Measurements from ENCODE around the gene EYS. TPM values are rescaled to one million over a fixed set of nuclear protein-coding genes. Genes with fewer than 3 reads are reported as not detected.

The EYS gene
- total RNA-seq, 2 donors from 2014 or later = not detected

DNA sequence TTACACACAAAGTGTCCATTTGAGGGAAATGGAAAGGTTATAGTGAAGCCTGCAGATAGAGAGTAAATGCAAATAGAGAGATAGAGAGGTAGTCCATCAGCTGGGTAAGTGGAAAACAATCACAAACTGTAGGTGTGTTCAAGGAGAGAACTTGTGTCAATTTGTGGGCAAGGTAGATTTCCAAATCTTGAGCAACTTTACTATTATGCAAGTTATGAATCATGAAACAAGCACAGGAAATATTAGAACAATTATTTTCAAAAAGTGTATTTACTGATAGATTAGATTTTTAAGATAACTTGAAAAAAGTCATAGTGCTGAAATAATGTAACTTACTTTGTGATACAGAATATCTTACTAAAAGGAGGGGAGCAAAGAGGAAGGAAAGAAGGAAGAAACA is 792.9 kb downstream of the EYS start:
- no peak overlapping the region for H3K4me3 Mint-ChIP-seq
- ATAC-seq (no peak), DNase-seq (no peak)
- no peaks in the 10 kb centered on the region for H3K4me1 Mint-ChIP-seq
- no peak overlapping the region for H3K27ac Mint-ChIP-seq
- no peaks in the 10 kb centered on the region for H3K27me3 Mint-ChIP-seq
- H3K36me3 Mint-ChIP-seq (ENCODE audit: low read depth) = no peaks in the 10 kb centered on the region
- H3K9me3 ChIP-seq (ENCODE audit: control insufficient read depth, low read length, poor library complexity, severe bottlenecking) = no peaks in the 10 kb centered on the region

DNA sequence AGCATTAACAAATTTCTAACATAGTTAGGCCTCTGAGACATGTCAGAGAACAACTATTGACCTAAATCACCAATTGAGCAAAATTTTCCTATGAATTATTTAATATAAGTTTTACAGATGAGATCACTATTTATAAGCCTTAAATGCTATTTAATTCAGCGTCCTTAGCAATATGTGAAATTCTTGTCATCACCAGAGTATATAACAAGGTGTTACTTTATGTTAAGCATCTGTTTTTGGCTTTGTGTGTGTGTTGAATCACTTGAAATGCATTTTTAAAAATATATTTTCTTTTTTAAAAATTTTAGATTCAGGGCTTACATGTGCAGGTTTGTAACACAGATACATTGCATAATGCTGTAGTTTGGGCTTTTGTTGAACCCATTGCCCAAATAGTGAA is 794.1 kb downstream of the EYS start:
- Mint-ChIP-seq H3K27me3 (no peaks in the 10 kb centered on the region), H3K4me3 (no peak overlapping the region), H3K4me1 (no peaks in the 10 kb centered on the region), H3K36me3 (ENCODE audit: low read depth) (no peaks in the 10 kb centered on the region), H3K27ac (no peak overlapping the region)
- H3K9me3 ChIP-seq (ENCODE audit: control insufficient read depth, low read length, poor library complexity, severe bottlenecking) = no peaks in the 10 kb centered on the region
- no peak for DNase-seq
- ATAC-seq = no peak

GRCh38 chr6:64908104-64908503 is 798.9 kb downstream of the EYS start:
- Mint-ChIP-seq H3K4me1 (no peaks in the 10 kb centered on the region), H3K36me3 (ENCODE audit: low read depth) (no peaks in the 10 kb centered on the region), H3K27me3 (no peaks in the 10 kb centered on the region), H3K27ac (no peak overlapping the region), H3K4me3 (no peak overlapping the region)
- ATAC-seq = no peak
- no peak for DNase-seq
- no peaks in the 10 kb centered on the region for H3K9me3 ChIP-seq (ENCODE audit: control insufficient read depth, low read length, poor library complexity, severe bottlenecking)

- no peaks in the 10 kb centered on the region for H3K36me3 Mint-ChIP-seq (ENCODE audit: low read depth)
- H3K4me1 Mint-ChIP-seq = no peaks in the 10 kb centered on the region
- no peaks in the 10 kb centered on the region for H3K9me3 ChIP-seq (ENCODE audit: control insufficient read depth, low read length, poor library complexity, severe bottlenecking)
- H3K4me3 Mint-ChIP-seq = no peak overlapping the region
- no peak for ATAC-seq
- H3K27me3 Mint-ChIP-seq = no peaks in the 10 kb centered on the region
- H3K27ac Mint-ChIP-seq = no peak overlapping the region
- no peak for DNase-seq
These were observed 802.4 kb downstream of the EYS start for GRCh38 chr6:64904616-64905015.

GRCh38 chr6:64902596-64902995 is 804.4 kb downstream of the EYS start:
- H3K4me3 Mint-ChIP-seq = no peak overlapping the region
- ATAC-seq (no peak), DNase-seq (no peak)
- no peaks in the 10 kb centered on the region for H3K4me1 Mint-ChIP-seq
- no peaks in the 10 kb centered on the region for H3K27me3 Mint-ChIP-seq
- no peaks in the 10 kb centered on the region for H3K36me3 Mint-ChIP-seq (ENCODE audit: low read depth)
- no peak overlapping the region for H3K27ac Mint-ChIP-seq
- no peaks in the 10 kb centered on the region for H3K9me3 ChIP-seq (ENCODE audit: control insufficient read depth, low read length, poor library complexity, severe bottlenecking)

DNA sequence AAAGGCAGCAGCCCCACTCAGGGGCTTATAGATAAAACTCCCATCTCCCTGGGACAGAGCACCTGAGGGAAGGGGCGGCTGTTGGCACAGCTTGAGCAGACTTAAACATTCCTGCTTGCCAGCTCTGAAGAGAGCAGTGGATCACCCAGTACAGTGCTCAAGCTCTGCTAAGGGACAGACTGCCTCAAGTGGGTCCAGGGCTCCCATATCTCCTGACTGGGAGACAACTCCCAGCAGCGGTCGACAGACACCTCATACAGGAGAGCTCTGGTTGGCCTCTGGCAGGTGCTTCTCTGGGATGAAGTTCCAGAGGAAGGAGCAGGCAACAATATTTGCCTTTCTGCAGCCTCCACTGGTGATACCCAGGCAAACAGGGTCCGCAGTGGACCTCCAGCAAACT is 810.1 kb downstream of the EYS start:
- H3K4me1 Mint-ChIP-seq = no peaks in the 10 kb centered on the region
- H3K36me3 Mint-ChIP-seq (ENCODE audit: low read depth) = no peaks in the 10 kb centered on the region
- H3K27ac Mint-ChIP-seq = no peak overlapping the region
- ATAC-seq = no peak
- no peak overlapping the region for H3K4me3 Mint-ChIP-seq
- no peaks in the 10 kb centered on the region for H3K27me3 Mint-ChIP-seq
- no peak for DNase-seq
- no peaks in the 10 kb centered on the region for H3K9me3 ChIP-seq (ENCODE audit: control insufficient read depth, low read length, poor library complexity, severe bottlenecking)

DNA sequence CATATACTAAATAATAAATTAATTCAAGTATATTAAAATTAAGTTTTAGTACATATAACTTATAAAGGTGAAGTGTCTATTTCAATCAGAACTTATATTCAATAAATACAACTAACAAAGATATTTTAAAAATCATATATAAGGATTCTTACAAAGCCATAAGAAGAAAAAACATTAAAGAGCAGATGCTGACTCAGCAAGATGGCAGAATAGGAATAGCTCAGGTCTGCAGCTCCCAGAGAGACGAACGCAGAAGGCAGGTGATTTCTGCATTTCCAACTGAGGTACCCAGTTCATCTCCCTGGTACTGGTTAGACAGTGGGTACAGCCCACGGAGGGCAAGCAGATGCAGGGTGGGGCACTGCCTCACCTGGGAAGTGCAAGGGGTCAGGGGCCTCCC is 811.1 kb downstream of the EYS start:
- H3K36me3 Mint-ChIP-seq (ENCODE audit: low read depth) = no peaks in the 10 kb centered on the region
- DNase-seq (no peak), ATAC-seq (no peak)
- H3K27ac Mint-ChIP-seq = no peak overlapping the region
- no peak overlapping the region for H3K4me3 Mint-ChIP-seq
- H3K4me1 Mint-ChIP-seq = no peaks in the 10 kb centered on the region
- no peaks in the 10 kb centered on the region for H3K27me3 Mint-ChIP-seq
- no peaks in the 10 kb centered on the region for H3K9me3 ChIP-seq (ENCODE audit: control insufficient read depth, low read length, poor library complexity, severe bottlenecking)

DNA sequence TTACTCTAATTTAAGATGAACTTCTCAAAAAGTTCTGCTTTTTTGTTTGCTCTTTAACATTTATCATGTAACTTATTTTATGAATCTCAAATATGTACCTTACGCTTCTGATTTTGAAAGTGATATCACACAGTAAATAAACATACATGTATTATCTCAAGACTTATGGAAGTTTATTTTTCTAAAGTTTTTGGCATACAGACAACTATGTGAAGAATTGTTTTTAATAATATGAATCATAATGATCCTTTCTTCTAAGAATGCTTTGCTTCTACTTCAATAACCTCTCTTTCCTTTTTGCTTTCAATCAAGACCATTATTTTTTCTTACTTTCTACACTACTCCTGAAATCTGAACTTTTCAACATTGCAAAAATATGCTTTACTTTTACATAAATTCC is 816.4 kb downstream of the EYS start:
- no peaks in the 10 kb centered on the region for H3K4me1 Mint-ChIP-seq
- no peak for DNase-seq
- no peaks in the 10 kb centered on the region for H3K36me3 Mint-ChIP-seq (ENCODE audit: low read depth)
- no peak overlapping the region for H3K4me3 Mint-ChIP-seq
- no peak for ATAC-seq
- H3K9me3 ChIP-seq (ENCODE audit: control insufficient read depth, low read length, poor library complexity, severe bottlenecking) = no peaks in the 10 kb centered on the region
- H3K27ac Mint-ChIP-seq = no peak overlapping the region
- H3K27me3 Mint-ChIP-seq = no peaks in the 10 kb centered on the region

- ATAC-seq (no peak), DNase-seq (no peak)
- no peaks in the 10 kb centered on the region for H3K36me3 Mint-ChIP-seq (ENCODE audit: low read depth)
- no peaks in the 10 kb centered on the region for H3K27me3 Mint-ChIP-seq
- no peaks in the 10 kb centered on the region for H3K9me3 ChIP-seq (ENCODE audit: control insufficient read depth, low read length, poor library complexity, severe bottlenecking)
- no peak overlapping the region for H3K27ac Mint-ChIP-seq
- no peak overlapping the region for H3K4me3 Mint-ChIP-seq
- H3K4me1 Mint-ChIP-seq = no peaks in the 10 kb centered on the region
These were observed 817.9 kb downstream of the EYS start for GRCh38 chr6:64889144-64889543.

- no peak overlapping the region for H3K4me3 Mint-ChIP-seq
- H3K36me3 Mint-ChIP-seq (ENCODE audit: low read depth) = no peaks in the 10 kb centered on the region
- DNase-seq (no peak), ATAC-seq (no peak)
- no peaks in the 10 kb centered on the region for H3K9me3 ChIP-seq (ENCODE audit: control insufficient read depth, low read length, poor library complexity, severe bottlenecking)
- H3K27ac Mint-ChIP-seq = no peak overlapping the region
- H3K4me1 Mint-ChIP-seq = no peaks in the 10 kb centered on the region
- H3K27me3 Mint-ChIP-seq = no peaks in the 10 kb centered on the region
These were observed 832.2 kb downstream of the EYS start for GRCh38 chr6:64874776-64875175.

- no peak for ATAC-seq
- no peak overlapping the region for H3K4me3 Mint-ChIP-seq
- no peak for DNase-seq
These were observed 834.4 kb downstream of the EYS start for GRCh38 chr6:64872633-64873032.

DNA sequence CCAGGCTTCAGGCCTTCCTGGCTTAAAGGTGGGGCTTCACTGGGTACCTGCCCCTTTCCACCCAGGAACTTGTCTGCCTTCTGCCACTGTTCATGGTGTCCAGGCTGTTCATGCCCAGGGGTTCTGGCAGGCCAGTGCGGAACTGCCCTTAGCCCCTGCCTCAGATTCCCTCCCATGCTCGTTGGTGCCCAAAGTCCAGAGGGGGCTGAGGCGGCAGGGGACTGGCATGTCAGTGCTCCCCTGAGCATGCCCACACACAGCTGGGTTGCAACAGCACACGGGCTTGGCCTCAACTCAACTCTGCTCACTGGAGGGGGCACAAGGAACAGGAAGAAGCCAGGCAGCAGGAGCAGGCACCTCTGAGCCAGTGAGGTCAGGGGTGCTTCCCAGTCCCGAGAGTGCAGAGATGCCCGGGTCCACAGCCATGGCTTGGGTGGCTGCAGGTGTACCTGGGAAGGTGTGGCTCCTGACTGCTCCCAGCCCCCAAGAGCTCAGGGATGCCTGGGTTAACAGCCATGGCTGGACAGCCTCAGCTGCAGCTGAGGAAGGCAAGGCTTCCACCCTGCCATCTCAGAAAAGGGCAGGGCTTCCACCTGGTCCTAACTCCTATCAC is 845.9 kb downstream of the EYS start:
- ATAC-seq (no peak), DNase-seq (no peak)
- no peak overlapping the region for H3K4me3 Mint-ChIP-seq
- H3K27me3 Mint-ChIP-seq = no peaks in the 10 kb centered on the region
- no peaks in the 10 kb centered on the region for H3K36me3 Mint-ChIP-seq (ENCODE audit: low read depth)
- no peaks in the 10 kb centered on the region for H3K9me3 ChIP-seq (ENCODE audit: control insufficient read depth, low read length, poor library complexity, severe bottlenecking)
- H3K4me1 Mint-ChIP-seq = no peaks in the 10 kb centered on the region
- no peak overlapping the region for H3K27ac Mint-ChIP-seq

More at GRCh38 chr6:64872633-64873032, 834.4 kb downstream of the EYS start:
- no peaks in the 10 kb centered on the region for H3K4me1 Mint-ChIP-seq
- no peaks in the 10 kb centered on the region for H3K27me3 Mint-ChIP-seq
- H3K27ac Mint-ChIP-seq = no peak overlapping the region
- H3K36me3 Mint-ChIP-seq (ENCODE audit: low read depth) = no peaks in the 10 kb centered on the region
- H3K9me3 ChIP-seq (ENCODE audit: control insufficient read depth, low read length, poor library complexity, severe bottlenecking) = no peaks in the 10 kb centered on the region

DNA sequence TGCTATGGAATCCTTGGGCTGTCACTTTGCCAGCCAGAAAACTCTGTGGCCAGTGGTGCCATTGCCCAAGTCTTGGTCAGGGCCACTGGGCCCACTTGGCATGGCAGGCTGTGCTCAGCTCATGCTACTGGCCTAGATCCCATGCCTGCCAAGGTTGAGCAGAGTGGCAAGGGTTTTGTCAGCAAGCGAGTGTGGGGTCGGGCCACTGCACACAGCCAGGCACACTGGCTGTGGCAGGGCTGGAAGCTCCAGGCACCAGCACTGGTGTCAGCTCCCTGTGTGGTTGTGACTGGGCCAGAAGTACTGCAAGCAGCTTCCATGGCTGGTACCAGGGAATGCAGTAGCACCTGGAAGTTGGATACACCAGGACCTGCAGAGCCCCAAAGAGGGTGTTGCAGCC is 846.8 kb downstream of the EYS start:
- Mint-ChIP-seq H3K4me1 (no peaks in the 10 kb centered on the region), H3K36me3 (ENCODE audit: low read depth) (no peaks in the 10 kb centered on the region), H3K27ac (no peak overlapping the region), H3K27me3 (no peaks in the 10 kb centered on the region), H3K4me3 (no peak overlapping the region)
- no peak for DNase-seq
- no peaks in the 10 kb centered on the region for H3K9me3 ChIP-seq (ENCODE audit: control insufficient read depth, low read length, poor library complexity, severe bottlenecking)
- ATAC-seq = no peak

DNA sequence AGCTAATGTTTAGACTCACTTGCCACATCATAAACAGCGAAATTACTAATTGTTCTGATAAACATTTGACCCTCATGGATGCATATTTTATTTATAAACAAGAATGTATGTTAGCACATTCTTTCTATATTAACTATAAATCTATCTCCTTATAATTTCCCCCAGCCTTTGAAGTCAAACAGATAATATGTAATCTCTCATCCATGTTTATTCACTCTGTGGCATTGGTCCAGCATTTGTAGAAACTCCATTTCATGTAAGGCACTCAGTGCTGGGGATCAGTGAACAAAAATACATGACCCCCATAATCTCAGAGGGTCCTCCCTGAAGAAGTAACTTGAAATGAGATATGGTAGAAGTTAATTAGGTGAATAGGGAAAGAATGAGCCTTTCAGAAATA is 856.9 kb downstream of the EYS start:
- Mint-ChIP-seq H3K27ac (no peak overlapping the region), H3K4me3 (no peak overlapping the region), H3K27me3 (no peaks in the 10 kb centered on the region), H3K36me3 (ENCODE audit: low read depth) (no peaks in the 10 kb centered on the region), H3K4me1 (no peaks in the 10 kb centered on the region)
- H3K9me3 ChIP-seq (ENCODE audit: control insufficient read depth, low read length, poor library complexity, severe bottlenecking) = no peaks in the 10 kb centered on the region
- ATAC-seq (no peak), DNase-seq (no peak)
